ENCODE results near the gene TIMM17A.

DNA sequence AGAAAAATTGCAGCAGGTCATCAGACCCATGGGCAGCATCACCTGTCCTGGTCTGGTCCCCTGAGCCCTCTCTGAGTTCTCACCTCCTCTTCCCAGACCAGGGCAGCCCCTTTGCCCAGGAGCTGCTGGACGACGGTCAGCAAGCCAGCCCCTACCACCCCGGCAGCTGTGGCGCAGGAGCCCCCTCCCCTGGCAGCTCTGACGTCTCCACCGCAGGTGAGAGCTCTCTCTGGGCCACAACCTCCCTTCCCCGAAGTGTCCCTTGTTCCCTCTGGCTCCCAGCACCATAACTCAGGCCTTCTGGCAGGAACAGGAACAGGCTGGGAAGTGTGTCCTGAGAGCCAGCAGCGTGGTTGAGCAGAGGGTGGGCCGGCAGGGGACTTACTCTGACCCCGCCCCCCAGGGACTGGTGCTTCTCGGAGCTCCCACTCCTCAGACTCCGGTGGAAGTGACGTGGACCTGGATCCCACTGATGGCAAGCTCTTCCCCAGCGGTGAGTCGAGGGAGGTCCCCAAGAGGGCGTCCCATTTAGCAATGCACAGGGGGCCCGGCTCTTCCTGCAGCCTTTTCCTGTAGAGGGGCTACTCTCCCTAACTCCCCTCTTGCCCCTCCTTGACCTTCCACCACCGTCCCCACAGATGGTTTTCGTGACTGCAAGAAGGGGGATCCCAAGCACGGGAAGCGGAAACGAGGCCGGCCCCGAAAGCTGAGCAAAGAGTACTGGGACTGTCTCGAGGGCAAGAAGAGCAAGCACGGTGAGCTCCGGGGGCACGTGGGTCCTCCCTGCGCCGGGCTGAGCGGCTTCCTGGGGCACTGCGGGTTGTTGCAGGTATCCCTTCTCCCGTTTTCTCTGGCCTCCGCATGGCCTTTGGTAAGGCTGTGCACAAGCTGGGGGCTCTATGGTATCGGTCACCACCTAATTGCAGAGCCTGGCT is 57.5 kb downstream of the TIMM17A start:
- TF ChIP-seq, protein P1, sequence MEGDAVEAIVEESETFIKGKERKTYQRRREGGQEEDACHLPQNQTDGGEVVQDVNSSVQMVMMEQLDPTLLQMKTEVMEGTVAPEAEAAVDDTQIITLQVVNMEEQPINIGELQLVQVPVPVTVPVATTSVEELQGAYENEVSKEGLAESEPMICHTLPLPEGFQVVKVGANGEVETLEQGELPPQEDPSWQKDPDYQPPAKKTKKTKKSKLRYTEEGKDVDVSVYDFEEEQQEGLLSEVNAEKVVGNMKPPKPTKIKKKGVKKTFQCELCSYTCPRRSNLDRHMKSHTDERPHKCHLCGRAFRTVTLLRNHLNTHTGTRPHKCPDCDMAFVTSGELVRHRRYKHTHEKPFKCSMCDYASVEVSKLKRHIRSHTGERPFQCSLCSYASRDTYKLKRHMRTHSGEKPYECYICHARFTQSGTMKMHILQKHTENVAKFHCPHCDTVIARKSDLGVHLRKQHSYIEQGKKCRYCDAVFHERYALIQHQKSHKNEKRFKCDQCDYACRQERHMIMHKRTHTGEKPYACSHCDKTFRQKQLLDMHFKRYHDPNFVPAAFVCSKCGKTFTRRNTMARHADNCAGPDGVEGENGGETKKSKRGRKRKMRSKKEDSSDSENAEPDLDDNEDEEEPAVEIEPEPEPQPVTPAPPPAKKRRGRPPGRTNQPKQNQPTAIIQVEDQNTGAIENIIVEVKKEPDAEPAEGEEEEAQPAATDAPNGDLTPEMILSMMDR (IDR thresholded peaks at IDR 0.05), result no peak
- no peak for TF ChIP-seq EZH2 (IDR thresholded peaks at IDR 0.05)

All from neural progenitor cell (in vitro differentiated cells).